ENCODE results near the gene MYL6B. TPM values are rescaled to one million over a fixed set of nuclear protein-coding genes. Genes with fewer than 3 reads are reported as not detected.
A peak's percentile ranks its signal among the peaks of the same experiment; 100 is the strongest.
"Not testable (repeated sequence)": the region's sequence is repeated elsewhere in the genome, so short reads cannot be mapped to it uniquely, and the experiment has no call there.

The MYL6B gene
- total RNA-seq = 77.0 TPM

DNA sequence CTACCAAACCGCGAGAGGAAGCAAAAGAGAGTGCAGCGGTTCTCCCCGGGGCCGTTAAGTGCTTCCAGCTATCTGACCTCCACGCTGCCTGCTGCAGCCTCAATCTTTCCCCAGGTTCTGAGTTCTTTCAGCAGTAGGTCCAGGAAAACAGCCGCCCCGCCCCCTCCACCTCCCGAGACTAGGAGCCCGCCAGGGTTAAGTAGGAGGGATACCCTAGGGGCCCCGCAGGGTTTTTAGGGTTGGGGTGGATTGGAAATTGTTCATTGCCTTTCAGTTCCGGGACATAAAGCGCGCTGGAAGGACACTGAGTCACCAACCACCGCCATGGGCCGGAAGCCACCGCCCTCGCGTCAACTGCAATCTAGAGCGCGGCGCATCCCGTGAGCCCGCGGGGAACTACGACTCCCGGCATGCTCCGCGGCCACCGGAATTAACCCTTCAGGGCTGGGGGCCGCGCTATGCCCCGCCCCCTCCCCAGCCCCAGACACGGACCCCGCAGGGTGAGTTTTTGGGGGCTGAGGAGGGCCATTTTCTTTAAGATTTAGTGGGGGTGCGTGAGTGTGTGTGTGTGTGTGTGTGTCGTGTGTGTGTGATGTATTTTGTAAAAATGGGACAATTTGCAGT lies at the start of gene MYL6B:
MYL6B (plus strand) TSS at position 456 of the 624 bp plus-strand sequence. CDS start 1,332 bp downstream, outside the sequence.
- peak; percentile 81 for DNase-seq

- DNase-seq = no peak
Observed at GRCh38 chr12:56102683-56103065, 49.7 kb upstream of the MYL6B start.

DNA sequence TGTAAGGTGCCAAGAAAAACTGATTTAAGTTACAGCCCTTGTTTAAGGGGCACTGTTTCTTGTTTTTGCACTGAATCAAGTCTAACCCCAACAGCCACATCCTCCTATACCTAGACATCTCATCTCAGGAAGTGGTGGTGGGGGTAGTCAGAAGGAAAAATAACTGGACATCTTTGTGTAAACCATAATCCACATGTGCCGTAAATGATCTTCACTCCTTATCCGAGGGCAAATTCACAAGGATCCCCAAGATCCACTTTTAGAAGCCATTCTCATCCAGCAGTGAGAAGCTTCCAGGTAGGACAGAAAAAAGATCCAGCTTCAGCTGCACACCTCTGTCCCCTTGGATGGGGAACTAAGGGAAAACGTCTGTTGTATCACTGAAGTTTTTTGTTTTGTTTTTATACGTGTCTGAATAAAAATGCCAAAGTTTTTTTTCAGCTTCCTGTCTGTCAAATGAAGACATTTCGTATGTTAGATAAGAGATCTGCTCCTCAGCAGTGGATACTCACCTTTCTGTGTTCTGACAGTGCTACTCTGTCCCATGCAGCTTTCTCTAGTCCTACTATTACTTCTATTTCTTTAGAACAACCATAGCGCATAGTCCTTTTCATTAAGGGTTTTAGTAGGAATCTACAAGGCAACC lies 49.2 kb upstream of the MYL6B start:
- no peak for DNase-seq

DNA sequence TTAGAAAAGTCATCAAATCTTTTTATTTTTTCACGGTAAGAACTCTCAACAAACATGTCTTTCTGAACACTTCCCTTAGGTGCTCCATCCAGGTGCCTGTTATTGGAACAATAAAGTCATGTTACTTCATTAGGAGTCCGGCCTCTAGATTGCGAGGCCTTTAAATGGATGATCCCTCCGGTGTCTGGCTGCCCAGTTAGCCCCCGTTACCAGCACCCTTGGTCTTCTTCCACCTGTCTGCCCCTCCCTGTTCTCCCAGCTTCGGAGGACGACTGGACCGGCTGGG lies 48.6 kb upstream of the MYL6B start:
- DNase-seq = no peak

DNA sequence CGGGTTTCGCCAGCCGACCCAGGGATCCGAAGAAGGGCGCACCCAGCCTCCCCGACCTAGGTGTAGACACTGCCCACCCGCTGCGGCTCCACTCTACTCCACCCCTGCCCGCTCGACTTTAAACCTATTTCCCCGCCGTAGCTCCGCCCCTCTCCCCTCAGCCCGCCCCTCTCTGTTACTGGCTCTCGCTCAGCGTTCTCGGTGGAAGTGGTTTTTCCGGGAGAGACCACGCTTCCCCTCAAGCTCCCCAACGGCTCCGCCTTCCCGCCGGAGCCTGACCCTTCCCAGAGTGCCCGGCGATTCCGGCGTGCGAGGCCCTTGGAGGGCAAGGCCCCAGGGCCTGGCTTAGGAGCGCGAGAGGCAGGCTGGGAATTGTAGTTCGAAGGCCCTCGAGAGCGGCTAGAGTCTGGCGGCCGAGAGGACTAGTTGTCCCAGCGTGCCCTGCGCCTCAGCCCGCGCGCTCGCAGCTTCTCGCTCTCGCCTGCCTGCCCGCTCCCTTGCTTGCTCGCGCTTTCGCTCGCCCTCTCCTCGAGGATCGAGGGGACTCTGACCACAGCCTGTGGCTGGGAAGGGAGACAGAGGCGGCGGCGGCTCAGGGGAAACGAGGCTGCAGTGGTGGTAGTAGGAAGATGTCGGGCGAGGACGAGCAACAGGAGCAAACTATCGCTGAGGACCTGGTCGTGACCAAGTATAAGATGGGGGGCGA lies 48.1 kb upstream of the MYL6B start, which contains the start of gene PA2G4:
PA2G4 (plus strand) TSS at position 451 of the 706 bp plus-strand sequence; CDS start at position 630, 179 bp downstream.
- DNase-seq = peak; percentile 98

GRCh38 chr12:56104815-56105608 lies 47.4 kb upstream of the MYL6B start:
- no peak for DNase-seq

- DNase-seq = no peak
Observed at GRCh38 chr12:56105609-56105902, 46.8 kb upstream of the MYL6B start.

DNA sequence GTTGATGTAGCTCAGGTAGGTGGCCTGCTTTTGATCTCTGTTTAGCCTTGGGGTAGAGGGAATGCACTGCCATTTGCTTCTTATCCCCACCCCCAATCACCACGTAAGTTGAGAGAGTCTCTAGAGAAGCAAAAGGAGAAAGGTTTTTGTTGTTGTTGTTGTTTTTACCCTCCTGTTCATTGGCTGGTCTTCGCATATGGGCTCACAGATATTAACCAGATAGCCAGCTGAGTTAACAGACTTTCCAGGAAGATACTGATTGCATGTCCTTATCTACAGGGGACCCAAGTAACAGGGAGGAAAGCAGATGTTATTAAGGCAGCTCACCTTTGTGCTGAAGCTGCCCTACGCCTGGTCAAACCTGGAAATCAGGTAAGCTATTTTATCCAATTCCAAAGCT lies 45.1 kb upstream of the MYL6B start:
- DNase-seq = no peak

- no peak for DNase-seq
Observed at GRCh38 chr12:56110571-56110970, 41.8 kb upstream of the MYL6B start.

DNA sequence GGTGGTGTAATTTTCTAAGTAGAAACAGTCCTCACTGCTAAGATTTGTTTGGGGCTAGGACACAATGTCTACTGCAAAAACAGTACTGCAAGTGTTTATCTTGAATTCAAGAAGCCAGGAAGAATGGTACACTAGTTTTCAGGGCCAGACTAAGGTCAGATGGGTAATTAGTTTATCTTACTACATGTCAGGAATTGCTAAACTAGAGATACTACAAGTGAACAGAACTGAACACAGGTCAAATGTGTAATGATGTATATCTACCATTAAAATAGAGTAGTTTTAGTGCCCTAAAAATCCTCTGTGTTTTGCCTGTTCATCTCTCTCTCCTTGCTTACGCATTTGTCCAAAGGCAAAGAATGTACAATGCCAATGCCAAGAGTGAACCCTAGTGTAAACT lies 38.3 kb upstream of the MYL6B start:
- DNase-seq = no peak

DNA sequence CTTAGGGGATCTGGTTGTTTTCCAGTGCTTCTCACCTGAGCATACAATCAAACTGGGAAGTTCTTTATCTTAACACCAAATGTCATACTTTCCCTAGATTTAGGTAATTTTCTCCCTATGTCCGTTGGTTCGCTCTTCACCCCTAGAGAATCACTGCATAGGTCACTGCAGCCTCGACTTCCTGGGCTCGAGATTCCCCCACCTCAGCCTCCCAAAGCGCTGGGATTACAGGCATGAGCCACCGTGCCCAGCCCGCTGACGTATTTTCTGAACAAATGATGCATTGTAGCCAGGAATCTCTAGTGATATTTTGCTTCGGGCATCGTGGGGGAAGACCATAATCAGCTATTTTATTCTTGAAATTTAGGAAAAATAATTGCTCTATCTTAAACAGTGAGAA lies 37.1 kb upstream of the MYL6B start:
- DNase-seq = no peak

GRCh38 chr12:56116267-56117081 lies 35.9 kb upstream of the MYL6B start, which contains the start of gene RPL41:
Gene RPL41 (plus strand): TSS chr12:56116633.
- peak; percentile 87 for DNase-seq

DNA sequence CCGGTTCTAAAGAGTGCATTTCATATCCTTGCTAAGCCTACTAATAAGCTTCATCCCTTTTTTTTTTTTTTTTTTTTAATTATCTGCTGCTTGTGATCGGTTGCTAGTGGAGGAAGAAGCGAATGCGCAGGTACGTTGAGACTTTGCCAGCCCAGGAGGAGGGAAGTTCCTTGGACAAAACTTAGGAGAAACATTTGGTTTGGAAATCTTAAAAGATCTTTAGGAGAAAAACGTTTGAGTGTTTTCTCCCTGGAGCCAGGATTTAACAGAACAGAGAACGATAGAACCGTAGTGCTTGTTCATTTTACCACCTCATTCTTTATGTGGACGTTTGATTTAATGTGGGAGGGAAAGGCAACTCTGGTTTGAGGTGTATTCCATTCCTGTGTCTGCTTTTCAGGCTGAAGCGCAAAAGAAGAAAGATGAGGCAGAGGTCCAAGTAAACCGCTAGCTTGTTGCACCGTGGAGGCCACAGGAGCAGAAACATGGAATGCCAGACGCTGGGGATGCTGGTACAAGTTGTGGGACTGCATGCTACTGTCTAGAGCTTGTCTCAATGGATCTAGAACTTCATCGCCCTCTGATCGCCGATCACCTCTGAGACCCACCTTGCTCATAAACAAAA lies 35.2 kb upstream of the MYL6B start:
- not testable (repeated sequence) for DNase-seq

DNA sequence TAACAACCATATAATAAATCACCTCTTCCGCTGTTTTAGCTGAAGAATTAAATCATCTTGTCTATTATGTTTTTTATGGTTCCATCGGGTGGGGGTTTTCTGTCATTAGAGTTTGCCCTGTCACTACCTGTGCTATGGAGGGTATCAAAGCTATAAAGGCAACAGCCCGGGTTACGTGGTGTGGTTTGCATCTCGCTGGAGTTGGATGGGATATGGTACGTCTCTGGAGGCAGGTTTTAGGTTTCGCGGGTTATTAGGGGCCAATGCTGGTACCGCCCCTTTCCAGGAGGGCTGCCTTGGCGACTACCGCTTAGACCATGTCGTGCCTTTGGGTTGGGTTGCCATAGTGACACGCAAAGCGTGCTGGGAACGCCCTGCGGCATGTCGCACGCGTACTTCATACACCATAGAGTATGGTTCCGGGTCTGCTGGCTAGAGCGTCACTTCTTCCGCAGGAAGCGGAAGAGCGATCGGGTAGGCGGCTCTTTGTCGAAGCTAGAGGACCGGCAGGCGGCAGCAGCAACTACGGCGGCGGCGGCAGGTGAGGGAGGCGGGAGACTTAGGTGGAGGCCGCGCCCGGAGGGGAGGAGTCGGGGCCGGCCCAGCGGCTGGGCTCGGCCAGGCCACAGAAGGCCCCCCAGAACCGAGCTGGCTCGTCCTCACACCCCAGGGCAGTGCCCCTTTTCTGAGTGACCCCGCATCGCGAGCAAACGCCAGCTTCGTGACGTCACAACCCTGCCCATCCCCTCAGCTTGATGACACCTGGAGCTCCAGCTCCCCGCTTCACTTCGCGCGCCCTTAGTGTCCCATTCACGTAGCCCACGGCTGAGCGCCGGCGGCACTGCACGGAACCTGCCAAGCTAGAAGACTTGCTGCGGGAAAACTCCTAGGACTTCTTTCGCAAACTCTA lies 34.4 kb upstream of the MYL6B start, which contains the start of gene ZC3H10:
ZC3H10 (plus strand) TSS at position 489 of the 910 bp plus-strand sequence. CDS start 2,297 bp downstream, outside the sequence.
- DNase-seq = peak; percentile 94

GRCh38 chr12:56118688-56119357 lies 33.6 kb upstream of the MYL6B start:
- no peak for DNase-seq

- peak; percentile 6 for DNase-seq
Observed at GRCh38 chr12:56119361-56119796, 33.0 kb upstream of the MYL6B start.

DNA sequence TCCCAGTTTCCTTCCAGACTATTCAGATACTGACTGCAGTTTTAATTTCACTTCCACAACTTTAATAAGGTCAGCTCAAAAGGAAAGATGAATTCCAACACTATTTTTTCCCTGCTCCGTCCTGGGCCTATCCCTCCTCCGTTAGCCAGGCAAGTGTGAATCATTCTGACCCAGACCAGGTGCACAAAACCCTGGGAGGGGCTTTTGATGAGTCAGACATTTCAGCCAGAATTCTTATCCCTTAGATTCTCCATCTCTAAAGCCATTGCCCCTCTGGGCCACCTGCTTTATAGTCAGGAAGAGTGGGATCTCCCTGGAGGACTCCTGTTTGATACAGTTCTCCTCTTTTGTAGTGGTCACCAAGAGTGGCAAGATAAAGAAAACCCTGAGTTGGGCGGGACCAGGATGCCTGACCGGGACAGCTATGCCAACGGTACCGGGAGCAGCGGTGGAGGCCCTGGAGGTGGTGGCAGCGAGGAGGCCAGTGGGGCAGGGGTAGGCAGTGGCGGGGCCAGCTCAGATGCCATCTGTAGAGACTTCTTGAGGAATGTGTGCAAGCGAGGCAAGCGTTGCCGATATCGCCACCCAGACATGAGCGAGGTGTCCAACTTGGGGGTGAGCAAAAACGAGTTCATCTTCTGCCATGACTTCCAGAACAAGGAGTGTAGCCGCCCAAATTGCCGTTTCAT lies 32.1 kb upstream of the MYL6B start:
- DNase-seq = no peak

DNA sequence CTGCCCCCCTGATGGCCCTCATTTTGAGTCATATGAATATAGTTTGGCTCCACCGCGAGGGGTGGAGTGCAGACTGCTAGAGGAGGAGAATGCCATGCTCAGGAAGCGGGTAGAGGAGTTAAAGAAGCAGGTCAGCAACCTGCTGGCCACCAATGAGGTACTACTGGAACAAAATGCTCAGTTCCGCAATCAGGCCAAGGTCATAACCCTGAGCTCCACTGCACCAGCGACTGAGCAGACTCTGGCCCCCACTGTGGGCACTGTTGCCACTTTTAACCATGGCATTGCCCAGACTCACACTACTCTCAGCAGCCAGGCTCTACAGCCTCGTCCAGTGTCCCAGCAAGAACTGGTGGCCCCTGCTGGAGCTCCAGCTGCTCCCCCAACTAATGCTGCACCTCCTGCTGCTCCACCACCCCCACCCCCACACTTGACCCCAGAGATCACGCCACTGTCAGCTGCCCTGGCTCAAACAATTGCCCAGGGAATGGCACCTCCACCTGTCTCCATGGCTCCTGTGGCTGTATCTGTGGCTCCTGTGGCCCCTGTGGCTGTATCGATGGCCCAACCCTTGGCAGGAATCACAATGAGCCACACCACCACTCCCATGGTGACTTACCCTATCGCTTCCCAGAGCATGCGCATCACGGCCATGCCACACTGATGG lies 31.1 kb upstream of the MYL6B start:
- DNase-seq = no peak

- DNase-seq = no peak
Observed at GRCh38 chr12:56122637-56123036, 29.8 kb upstream of the MYL6B start.

Data from occipital lobe (tissue), 2 donors.